ENCODE results near the gene ABCC2.
"Not testable (repeated sequence)": the region's sequence is repeated elsewhere in the genome, so short reads cannot be mapped to it uniquely, and the experiment has no call there.

ABCC2 gene

GRCh38 chr10:99880080-99880835 lies 97.8 kb downstream of the ABCC2 start:
- no peak for DNase-seq (ENCODE audit: extremely low read depth, low read depth)
- TF ChIP-seq CTCF (IDR thresholded peaks at IDR 0.05; ENCODE audit: low read depth, low read length) = no peak

- no peak for DNase-seq (ENCODE audit: extremely low read depth, low read depth)
- TF ChIP-seq CTCF (IDR thresholded peaks at IDR 0.05; ENCODE audit: low read depth, low read length) = no peak
Measured at GRCh38 chr10:99881371-99881770, 98.9 kb downstream of the ABCC2 start.

- no peak for DNase-seq (ENCODE audit: extremely low read depth, low read depth)
- TF ChIP-seq CTCF (IDR thresholded peaks at IDR 0.05; ENCODE audit: low read depth, low read length) = no peak
Measured at GRCh38 chr10:99883523-99883922, 101.1 kb downstream of the ABCC2 start.

GRCh38 chr10:99888622-99889021 lies 106.2 kb downstream of the ABCC2 start:
- DNase-seq (ENCODE audit: extremely low read depth, low read depth) = peak; percentile 20
- TF ChIP-seq CTCF (IDR thresholded peaks at IDR 0.05; ENCODE audit: low read depth, low read length) = no peak

GRCh38 chr10:99894613-99895012 lies 112.2 kb downstream of the ABCC2 start:
- no peak for TF ChIP-seq CTCF (IDR thresholded peaks at IDR 0.05; ENCODE audit: low read depth, low read length)
- DNase-seq (ENCODE audit: extremely low read depth, low read depth) = no peak

GRCh38 chr10:99895066-99895465 lies 112.6 kb downstream of the ABCC2 start:
- DNase-seq (ENCODE audit: extremely low read depth, low read depth) = not testable (repeated sequence)

- no peak for DNase-seq (ENCODE audit: extremely low read depth, low read depth)
- TF ChIP-seq CTCF (IDR thresholded peaks at IDR 0.05; ENCODE audit: low read depth, low read length) = no peak
Measured at GRCh38 chr10:99895867-99896266, 113.4 kb downstream of the ABCC2 start.
